ENCODE results near the gene PALB2. TPM values are rescaled to one million over a fixed set of nuclear protein-coding genes. Genes with fewer than 3 reads are reported as not detected.

The PALB2 gene
- total and polyA plus RNA-seq, 2 of the 13 experiments (the other 11 are each of a cell fraction or from before 2014, with no cell fraction given): 12.1 to 40.9 TPM

GRCh38 chr16:23640931-23641765, at the start of gene PALB2, which contains the start of gene DCTN5 (continued):
- peak; percentile 88 for TF ChIP-seq KLF15 (CRISPR knock-in tag; IDR thresholded peaks at IDR 0.05; ENCODE audit: borderline replicate concordance)
- TF ChIP-seq REXO4 (CRISPR knock-in tag; IDR thresholded peaks at IDR 0.05; ENCODE audit: borderline replicate concordance): peak; percentile 73; the same call in 1 of the 2 replicates
- peak; percentile 86; the same call in 1 of the 2 replicates for TF ChIP-seq MED13 (CRISPR knock-in tag; IDR thresholded peaks at IDR 0.05)
- peak; percentile 93 for TF ChIP-seq ZNF572 (CRISPR knock-in tag; IDR thresholded peaks at IDR 0.05)
- no peak for TF ChIP-seq ZNF496 (CRISPR knock-in tag; IDR thresholded peaks at IDR 0.05; ENCODE audit: insufficient replicate concordance)
- TF ChIP-seq ARID5B (CRISPR knock-in tag; IDR thresholded peaks at IDR 0.05): peak; percentile 70
- peak; percentile 96 for TF ChIP-seq ZFY (CRISPR knock-in tag; IDR thresholded peaks at IDR 0.05)
- peak; percentile 98 for TF ChIP-seq CSRNP1 (CRISPR knock-in tag; IDR thresholded peaks at IDR 0.05)
- peak; percentile 96 for TF ChIP-seq ZFAT (CRISPR knock-in tag; conservative IDR thresholded peaks at IDR 0.05)
- TF ChIP-seq ZFP36L2 (CRISPR knock-in tag; IDR thresholded peaks at IDR 0.05): 0 out of 2 replicates have a peak, but pooled peaks have one; percentile 47
- TF ChIP-seq FOXP4 (CRISPR knock-in tag; IDR thresholded peaks at IDR 0.05): peak; percentile 63
- peak; percentile 62 for TF ChIP-seq RAD21 (CRISPR knock-in tag; IDR thresholded peaks at IDR 0.05)
- TF ChIP-seq SMYD3 (CRISPR knock-in tag; IDR thresholded peaks at IDR 0.05): peak; percentile 97
- TF ChIP-seq ZFP62 (CRISPR knock-in tag; IDR thresholded peaks at IDR 0.05): no peak
- peak; percentile 97; the same call in 1 of the 2 replicates for TF ChIP-seq ZSCAN5A (CRISPR knock-in tag; IDR thresholded peaks at IDR 0.05; ENCODE audit: borderline replicate concordance)

Measured in HepG2 (cell line).